Measurements from ENCODE around the gene KRT9. TPM values are rescaled to one million over a fixed set of nuclear protein-coding genes. Genes with fewer than 3 reads are reported as not detected.

Gene KRT9
- total and polyA plus RNA-seq, 9 of the 15 experiments (the other 6 are each of a cell fraction or from before 2014, with no cell fraction given), result 0.03 TPM; not detected in 8

DNA sequence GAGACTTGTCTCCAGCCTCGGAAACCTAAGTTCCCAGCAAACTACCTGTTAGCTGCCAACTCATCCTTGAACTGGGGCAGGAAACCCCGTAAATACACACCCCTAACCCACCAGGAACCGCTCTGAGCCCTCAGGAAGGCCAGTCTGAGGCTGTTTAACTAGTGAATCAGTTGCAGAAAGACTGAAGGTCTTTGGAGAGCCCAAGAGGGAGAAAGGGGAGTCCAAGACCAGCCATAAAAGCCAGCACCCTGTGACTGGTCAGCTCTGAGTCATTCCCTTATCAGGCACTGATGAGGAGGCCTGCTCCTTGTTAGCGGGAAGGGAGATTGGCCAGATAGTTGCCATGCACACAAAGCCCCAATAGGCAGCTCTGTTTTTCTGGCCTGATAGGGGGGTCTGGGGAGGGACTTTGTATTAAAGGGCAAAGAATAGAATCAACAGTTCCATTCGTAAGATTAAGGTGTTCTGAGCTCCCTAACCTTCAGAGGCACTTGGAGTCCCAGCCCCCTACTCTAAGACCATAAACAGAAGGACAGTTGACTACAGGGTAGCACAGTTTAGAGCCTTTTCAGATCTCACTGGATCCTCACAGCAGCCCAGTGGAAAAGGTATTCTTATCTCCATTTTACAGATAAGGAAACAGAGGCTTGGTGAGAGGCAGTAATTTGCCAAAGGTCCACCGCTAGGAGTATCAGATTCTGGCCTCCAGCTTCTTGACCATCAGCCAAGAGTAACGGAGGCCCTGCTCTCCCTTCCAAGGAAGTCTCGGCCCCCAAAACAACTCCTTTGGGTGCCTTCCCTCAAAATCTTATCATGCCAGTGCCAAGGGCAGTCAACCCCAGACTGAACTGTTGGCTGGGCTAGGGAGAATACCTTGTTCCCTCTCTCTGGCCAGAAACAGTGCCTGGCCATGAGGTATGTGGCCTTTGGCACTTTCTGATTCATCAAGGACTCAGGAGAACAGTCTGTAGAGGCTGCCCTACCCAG, 41.5 kb downstream of the KRT9 start (continued):
- TF ChIP-seq, protein P1, sequence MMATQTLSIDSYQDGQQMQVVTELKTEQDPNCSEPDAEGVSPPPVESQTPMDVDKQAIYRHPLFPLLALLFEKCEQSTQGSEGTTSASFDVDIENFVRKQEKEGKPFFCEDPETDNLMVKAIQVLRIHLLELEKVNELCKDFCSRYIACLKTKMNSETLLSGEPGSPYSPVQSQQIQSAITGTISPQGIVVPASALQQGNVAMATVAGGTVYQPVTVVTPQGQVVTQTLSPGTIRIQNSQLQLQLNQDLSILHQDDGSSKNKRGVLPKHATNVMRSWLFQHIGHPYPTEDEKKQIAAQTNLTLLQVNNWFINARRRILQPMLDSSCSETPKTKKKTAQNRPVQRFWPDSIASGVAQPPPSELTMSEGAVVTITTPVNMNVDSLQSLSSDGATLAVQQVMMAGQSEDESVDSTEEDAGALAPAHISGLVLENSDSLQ (IDR thresholded peaks at IDR 0.05), result peak; percentile 58
- TF ChIP-seq CBFA2T3 (IDR thresholded peaks at IDR 0.05), result peak; percentile 76
- peak; percentile 82; the same call in 1 of the 2 replicates for TF ChIP-seq BCOR (IDR thresholded peaks at IDR 0.05)
- TF ChIP-seq ZC3H11A (IDR thresholded peaks at IDR 0.05; ENCODE audit: low read depth, low read length), result no peak
- TF ChIP-seq FOSL1 (tag; conservative IDR thresholded peaks at IDR 0.05), result peak; percentile 100
- TF ChIP-seq, protein P2, sequence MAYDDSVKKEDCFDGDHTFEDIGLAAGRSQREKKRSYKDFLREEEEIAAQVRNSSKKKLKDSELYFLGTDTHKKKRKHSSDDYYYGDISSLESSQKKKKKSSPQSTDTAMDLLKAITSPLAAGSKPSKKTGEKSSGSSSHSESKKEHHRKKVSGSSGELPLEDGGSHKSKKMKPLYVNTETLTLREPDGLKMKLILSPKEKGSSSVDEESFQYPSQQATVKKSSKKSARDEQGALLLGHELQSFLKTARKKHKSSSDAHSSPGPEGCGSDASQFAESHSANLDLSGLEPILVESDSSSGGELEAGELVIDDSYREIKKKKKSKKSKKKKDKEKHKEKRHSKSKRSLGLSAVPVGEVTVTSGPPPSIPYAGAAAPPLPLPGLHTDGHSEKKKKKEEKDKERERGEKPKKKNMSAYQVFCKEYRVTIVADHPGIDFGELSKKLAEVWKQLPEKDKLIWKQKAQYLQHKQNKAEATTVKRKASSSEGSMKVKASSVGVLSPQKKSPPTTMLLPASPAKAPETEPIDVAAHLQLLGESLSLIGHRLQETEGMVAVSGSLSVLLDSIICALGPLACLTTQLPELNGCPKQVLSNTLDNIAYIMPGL (CRISPR knock-in tag; IDR thresholded peaks at IDR 0.05), result no peak
- TF ChIP-seq CAMTA2 (CRISPR knock-in tag; conservative IDR thresholded peaks at IDR 0.05), result no peak
- no peak for TF ChIP-seq ILK (tag; IDR thresholded peaks at IDR 0.05; ENCODE audit: borderline replicate concordance, low read depth)
- TF ChIP-seq FOXA3 (CRISPR knock-in tag; conservative IDR thresholded peaks at IDR 0.05 in 1 of 2, IDR thresholded peaks at IDR 0.05 in 1 of 2), result no peak; a peak in 1 of 4 replicates
- TF ChIP-seq ARHGAP35 (IDR thresholded peaks at IDR 0.05; ENCODE audit: partially characterized antibody), result no peak
- TF ChIP-seq ZNF589 (CRISPR knock-in tag; IDR thresholded peaks at IDR 0.05; ENCODE audit: low read depth), result peak; percentile 32; the same call in 1 of the 2 replicates
- no peak; the same call in 1 of the 2 replicates for TF ChIP-seq CBX1 (IDR thresholded peaks at IDR 0.05; ENCODE audit: low read depth)
- TF ChIP-seq, protein P3, sequence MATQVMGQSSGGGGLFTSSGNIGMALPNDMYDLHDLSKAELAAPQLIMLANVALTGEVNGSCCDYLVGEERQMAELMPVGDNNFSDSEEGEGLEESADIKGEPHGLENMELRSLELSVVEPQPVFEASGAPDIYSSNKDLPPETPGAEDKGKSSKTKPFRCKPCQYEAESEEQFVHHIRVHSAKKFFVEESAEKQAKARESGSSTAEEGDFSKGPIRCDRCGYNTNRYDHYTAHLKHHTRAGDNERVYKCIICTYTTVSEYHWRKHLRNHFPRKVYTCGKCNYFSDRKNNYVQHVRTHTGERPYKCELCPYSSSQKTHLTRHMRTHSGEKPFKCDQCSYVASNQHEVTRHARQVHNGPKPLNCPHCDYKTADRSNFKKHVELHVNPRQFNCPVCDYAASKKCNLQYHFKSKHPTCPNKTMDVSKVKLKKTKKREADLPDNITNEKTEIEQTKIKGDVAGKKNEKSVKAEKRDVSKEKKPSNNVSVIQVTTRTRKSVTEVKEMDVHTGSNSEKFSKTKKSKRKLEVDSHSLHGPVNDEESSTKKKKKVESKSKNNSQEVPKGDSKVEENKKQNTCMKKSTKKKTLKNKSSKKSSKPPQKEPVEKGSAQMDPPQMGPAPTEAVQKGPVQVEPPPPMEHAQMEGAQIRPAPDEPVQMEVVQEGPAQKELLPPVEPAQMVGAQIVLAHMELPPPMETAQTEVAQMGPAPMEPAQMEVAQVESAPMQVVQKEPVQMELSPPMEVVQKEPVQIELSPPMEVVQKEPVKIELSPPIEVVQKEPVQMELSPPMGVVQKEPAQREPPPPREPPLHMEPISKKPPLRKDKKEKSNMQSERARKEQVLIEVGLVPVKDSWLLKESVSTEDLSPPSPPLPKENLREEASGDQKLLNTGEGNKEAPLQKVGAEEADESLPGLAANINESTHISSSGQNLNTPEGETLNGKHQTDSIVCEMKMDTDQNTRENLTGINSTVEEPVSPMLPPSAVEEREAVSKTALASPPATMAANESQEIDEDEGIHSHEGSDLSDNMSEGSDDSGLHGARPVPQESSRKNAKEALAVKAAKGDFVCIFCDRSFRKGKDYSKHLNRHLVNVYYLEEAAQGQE (IDR thresholded peaks at IDR 0.05; ENCODE audit: borderline replicate concordance), result peak; percentile 77
- TF ChIP-seq, protein P3 (CRISPR knock-in tag; IDR thresholded peaks at IDR 0.05; ENCODE audit: low read depth), result no peak
- TF ChIP-seq ZNF778 (CRISPR knock-in tag; IDR thresholded peaks at IDR 0.05), result no peak
- no peak for TF ChIP-seq NR2C1 (IDR thresholded peaks at IDR 0.05)
- TF ChIP-seq NR2C1 (tag; IDR thresholded peaks at IDR 0.05), result 0 out of 2 replicates have a peak, but pooled peaks have one; percentile 32
